ENCODE results near the gene PRF1.

Gene PRF1

GRCh38 chr10:70561070-70561469 is 41.5 kb downstream of the PRF1 start:
- no peak overlapping the region for H3K27ac ChIP-seq (ENCODE audit: insufficient read depth, low read length, poor library complexity, severe bottlenecking)
- H3K27me3 ChIP-seq (replicated peaks; ENCODE audit: control insufficient read depth, insufficient read depth, low read length, poor library complexity, severe bottlenecking) = no peaks in the 10 kb centered on the region
- no peak for DNase-seq
- H3K36me3 ChIP-seq (ENCODE audit: control insufficient read depth, insufficient read depth, low read length) = no peaks in the 10 kb centered on the region
- H3K4me3 ChIP-seq (ENCODE audit: insufficient read depth, low read depth, low read length, poor library complexity, severe bottlenecking) = no peak overlapping the region
- peaks cover 3% of the 10 kb centered on the region for H3K4me1 ChIP-seq (ENCODE audit: control insufficient read depth, insufficient read depth, low read length, poor library complexity, severe bottlenecking)
- H3K9me3 ChIP-seq (ENCODE audit: control insufficient read depth, low read length) = no peaks in the 10 kb centered on the region

DNA sequence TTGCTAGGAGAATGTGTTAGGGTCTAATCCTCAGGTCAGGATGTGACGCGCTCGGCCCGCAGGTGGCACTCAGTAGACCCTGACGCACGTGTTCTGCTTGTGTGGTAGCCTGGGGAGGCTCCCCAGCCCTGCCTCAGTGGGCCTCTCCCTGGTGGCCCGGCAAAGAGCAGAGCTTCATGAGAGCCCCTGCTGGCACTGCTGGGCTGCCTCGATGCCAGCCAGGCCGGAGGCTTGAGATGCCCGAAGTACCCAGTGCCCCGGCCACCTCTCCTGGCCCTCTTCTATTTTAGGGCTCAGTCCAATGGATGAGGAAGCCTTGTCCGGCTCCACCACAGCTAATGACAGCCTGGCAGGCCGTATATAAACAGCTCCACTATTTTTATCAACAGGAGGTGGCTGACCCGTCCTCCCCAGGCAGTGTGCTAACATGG is 42.0 kb downstream of the PRF1 start:
- H3K27me3 ChIP-seq (replicated peaks; ENCODE audit: control insufficient read depth, insufficient read depth, low read length, poor library complexity, severe bottlenecking) = no peaks in the 10 kb centered on the region
- H3K36me3 ChIP-seq (ENCODE audit: control insufficient read depth, insufficient read depth, low read length) = no peaks in the 10 kb centered on the region
- no peaks in the 10 kb centered on the region for H3K9me3 ChIP-seq (ENCODE audit: control insufficient read depth, low read length)
- H3K4me3 ChIP-seq (ENCODE audit: insufficient read depth, low read depth, low read length, poor library complexity, severe bottlenecking) = no peak overlapping the region
- DNase-seq = no peak
- peaks cover 3% of the 10 kb centered on the region for H3K4me1 ChIP-seq (ENCODE audit: control insufficient read depth, insufficient read depth, low read length, poor library complexity, severe bottlenecking)
- H3K27ac ChIP-seq (ENCODE audit: insufficient read depth, low read length, poor library complexity, severe bottlenecking) = no peak overlapping the region

- Histone ChIP-seq H3K36me3 (ENCODE audit: control insufficient read depth, insufficient read depth, low read length) (no peaks in the 10 kb centered on the region), H3K27ac (ENCODE audit: insufficient read depth, low read length, poor library complexity, severe bottlenecking) (no peak overlapping the region), H3K4me3 (ENCODE audit: insufficient read depth, low read depth, low read length, poor library complexity, severe bottlenecking) (no peak overlapping the region), H3K9me3 (ENCODE audit: control insufficient read depth, low read length) (no peaks in the 10 kb centered on the region), H3K27me3 (replicated peaks; ENCODE audit: control insufficient read depth, insufficient read depth, low read length, poor library complexity, severe bottlenecking) (no peaks in the 10 kb centered on the region), H3K4me1 (ENCODE audit: control insufficient read depth, insufficient read depth, low read length, poor library complexity, severe bottlenecking) (peaks cover 3% of the 10 kb centered on the region)
- no peak for DNase-seq
Measured at GRCh38 chr10:70559861-70560260, 42.7 kb downstream of the PRF1 start.

DNA sequence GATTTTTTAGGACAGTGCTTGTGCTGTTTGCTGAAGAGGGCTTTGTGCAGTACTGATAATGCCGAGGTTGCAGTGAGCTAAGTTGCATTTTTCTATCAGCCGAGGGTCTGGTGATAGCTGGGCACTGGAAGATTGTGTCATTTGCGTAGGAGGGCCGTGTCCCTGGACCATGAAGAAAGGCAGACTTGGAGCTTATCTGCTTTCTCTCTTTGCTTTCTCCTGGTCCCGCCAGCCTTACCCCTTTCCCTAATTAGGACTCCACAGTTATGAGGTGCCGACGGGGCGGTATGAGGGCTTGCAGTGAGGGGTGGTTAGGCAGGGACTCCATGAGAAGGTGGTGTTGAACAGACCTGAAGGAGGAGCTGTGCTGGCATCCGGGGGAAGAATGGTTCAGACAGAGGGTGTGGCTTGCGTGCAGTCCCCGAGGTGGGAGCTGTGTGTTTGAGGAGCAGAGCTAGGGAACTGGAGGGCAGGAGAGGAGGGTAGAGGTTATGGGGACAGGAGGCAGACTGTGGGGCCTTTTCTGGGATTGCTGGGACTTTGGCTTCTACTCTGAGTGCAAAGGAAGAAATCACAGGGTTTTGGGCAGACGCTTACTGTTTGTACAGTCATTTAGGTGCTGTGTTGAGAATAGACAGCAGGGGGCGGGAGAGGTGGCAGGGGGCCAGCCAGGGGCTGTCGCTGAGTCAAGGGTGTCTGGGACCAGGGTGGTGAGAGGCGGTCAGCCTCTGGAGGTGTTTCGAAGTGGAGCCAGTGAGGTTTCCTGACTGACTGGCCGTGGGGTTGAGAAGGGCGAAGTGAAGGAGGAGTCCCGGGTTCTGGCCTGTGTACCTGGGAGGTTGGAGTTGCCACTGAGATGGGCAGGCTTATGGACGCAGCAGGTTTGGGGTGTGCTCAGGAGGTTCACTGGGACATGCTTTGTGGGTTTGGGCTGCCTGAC is 43.4 kb downstream of the PRF1 start:
- peak overlapping the region; percentile 54 for H3K4me3 ChIP-seq (ENCODE audit: insufficient read depth, low read depth, low read length, poor library complexity, severe bottlenecking)
- peaks cover 3% of the 10 kb centered on the region for H3K4me1 ChIP-seq (ENCODE audit: control insufficient read depth, insufficient read depth, low read length, poor library complexity, severe bottlenecking)
- no peaks in the 10 kb centered on the region for H3K9me3 ChIP-seq (ENCODE audit: control insufficient read depth, low read length)
- H3K27me3 ChIP-seq (replicated peaks; ENCODE audit: control insufficient read depth, insufficient read depth, low read length, poor library complexity, severe bottlenecking) = no peaks in the 10 kb centered on the region
- DNase-seq = peak; percentile 37 to 48 (median 48)
- no peaks in the 10 kb centered on the region for H3K36me3 ChIP-seq (ENCODE audit: control insufficient read depth, insufficient read depth, low read length)
- no peak overlapping the region for H3K27ac ChIP-seq (ENCODE audit: insufficient read depth, low read length, poor library complexity, severe bottlenecking)

DNA sequence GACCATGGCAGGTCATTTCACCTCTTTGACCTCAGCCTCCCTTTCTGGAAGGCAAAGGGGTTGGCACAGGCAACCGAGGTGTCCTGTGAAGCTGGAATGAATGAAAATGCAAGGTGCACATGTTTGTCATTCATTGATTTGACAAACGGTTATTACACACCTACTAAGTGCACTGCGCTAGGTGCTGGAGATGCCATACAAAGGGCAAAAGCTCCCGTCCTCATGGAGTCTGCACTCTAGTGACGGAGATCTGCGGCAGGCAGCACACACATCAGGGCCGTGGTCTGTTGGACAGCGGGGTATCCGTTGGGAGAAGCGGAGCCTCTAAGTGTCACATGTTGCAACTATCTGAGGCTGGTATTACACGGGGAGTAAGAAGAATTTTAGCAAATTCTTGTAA is 44.2 kb downstream of the PRF1 start:
- no peak overlapping the region for H3K27ac ChIP-seq (ENCODE audit: insufficient read depth, low read length, poor library complexity, severe bottlenecking)
- H3K36me3 ChIP-seq (ENCODE audit: control insufficient read depth, insufficient read depth, low read length) = no peaks in the 10 kb centered on the region
- H3K27me3 ChIP-seq (replicated peaks; ENCODE audit: control insufficient read depth, insufficient read depth, low read length, poor library complexity, severe bottlenecking) = no peaks in the 10 kb centered on the region
- H3K4me1 ChIP-seq (ENCODE audit: control insufficient read depth, insufficient read depth, low read length, poor library complexity, severe bottlenecking) = peaks cover 3% of the 10 kb centered on the region
- H3K9me3 ChIP-seq (ENCODE audit: control insufficient read depth, low read length) = no peaks in the 10 kb centered on the region
- no peak for DNase-seq
- no peak overlapping the region for H3K4me3 ChIP-seq (ENCODE audit: insufficient read depth, low read depth, low read length, poor library complexity, severe bottlenecking)

GRCh38 chr10:70557876-70558275 is 44.7 kb downstream of the PRF1 start:
- Histone ChIP-seq H3K4me1 (ENCODE audit: control insufficient read depth, insufficient read depth, low read length, poor library complexity, severe bottlenecking) (peaks cover 3% of the 10 kb centered on the region), H3K27ac (ENCODE audit: insufficient read depth, low read length, poor library complexity, severe bottlenecking) (no peak overlapping the region), H3K27me3 (replicated peaks; ENCODE audit: control insufficient read depth, insufficient read depth, low read length, poor library complexity, severe bottlenecking) (no peaks in the 10 kb centered on the region), H3K9me3 (ENCODE audit: control insufficient read depth, low read length) (no peaks in the 10 kb centered on the region), H3K4me3 (ENCODE audit: insufficient read depth, low read depth, low read length, poor library complexity, severe bottlenecking) (no peak overlapping the region), H3K36me3 (ENCODE audit: control insufficient read depth, insufficient read depth, low read length) (no peaks in the 10 kb centered on the region)
- no peak for DNase-seq

DNA sequence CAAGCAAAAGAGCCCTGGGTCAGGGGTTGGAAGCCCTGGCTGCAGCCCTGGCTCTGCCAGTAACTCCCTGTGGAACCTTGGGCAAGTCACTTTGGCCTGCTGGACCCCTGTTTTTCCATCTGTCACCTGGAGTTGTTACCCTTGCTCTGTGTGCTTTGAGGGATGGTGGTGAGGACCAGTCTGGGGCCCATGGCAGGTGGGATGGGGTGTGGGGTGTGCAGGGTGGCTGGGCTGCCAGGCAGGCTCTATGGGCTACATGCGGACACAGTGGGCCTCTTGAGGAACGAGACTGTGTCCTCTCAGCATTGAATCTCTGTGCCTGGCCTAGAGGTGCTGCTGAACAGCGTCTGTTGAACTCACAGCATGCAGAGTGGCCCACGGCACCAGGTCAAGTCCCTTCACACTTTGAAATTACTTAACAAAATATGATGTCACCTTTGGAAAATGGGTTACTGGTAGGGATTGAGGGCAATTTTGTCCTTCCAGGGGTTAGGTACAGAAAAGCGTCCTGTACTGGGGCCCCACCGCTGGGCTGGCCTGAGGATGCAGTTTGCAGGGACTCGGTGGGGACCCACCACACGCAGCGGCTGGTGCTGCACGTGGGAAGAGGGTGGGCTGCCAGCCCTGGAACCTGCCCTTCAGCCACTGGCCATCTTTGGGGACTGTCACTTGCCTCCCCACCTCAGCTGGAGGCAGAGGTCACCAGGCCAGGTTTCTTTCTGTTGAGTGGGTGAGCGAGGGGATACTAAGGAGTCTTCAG is 45.3 kb downstream of the PRF1 start:
- H3K4me1 ChIP-seq (ENCODE audit: control insufficient read depth, insufficient read depth, low read length, poor library complexity, severe bottlenecking) = peaks cover 3% of the 10 kb centered on the region
- no peaks in the 10 kb centered on the region for H3K9me3 ChIP-seq (ENCODE audit: control insufficient read depth, low read length)
- no peak overlapping the region for H3K27ac ChIP-seq (ENCODE audit: insufficient read depth, low read length, poor library complexity, severe bottlenecking)
- H3K4me3 ChIP-seq (ENCODE audit: insufficient read depth, low read depth, low read length, poor library complexity, severe bottlenecking) = no peak overlapping the region
- no peaks in the 10 kb centered on the region for H3K27me3 ChIP-seq (replicated peaks; ENCODE audit: control insufficient read depth, insufficient read depth, low read length, poor library complexity, severe bottlenecking)
- no peaks in the 10 kb centered on the region for H3K36me3 ChIP-seq (ENCODE audit: control insufficient read depth, insufficient read depth, low read length)
- DNase-seq = no peak

- no peak overlapping the region for H3K4me3 ChIP-seq (ENCODE audit: insufficient read depth, low read depth, low read length, poor library complexity, severe bottlenecking)
- no peak for DNase-seq
- H3K27me3 ChIP-seq (replicated peaks; ENCODE audit: control insufficient read depth, insufficient read depth, low read length, poor library complexity, severe bottlenecking) = no peaks in the 10 kb centered on the region
- H3K27ac ChIP-seq (ENCODE audit: insufficient read depth, low read length, poor library complexity, severe bottlenecking) = no peak overlapping the region
- H3K4me1 ChIP-seq (ENCODE audit: control insufficient read depth, insufficient read depth, low read length, poor library complexity, severe bottlenecking) = peaks cover 3% of the 10 kb centered on the region
- no peaks in the 10 kb centered on the region for H3K36me3 ChIP-seq (ENCODE audit: control insufficient read depth, insufficient read depth, low read length)
- no peaks in the 10 kb centered on the region for H3K9me3 ChIP-seq (ENCODE audit: control insufficient read depth, low read length)
Measured at GRCh38 chr10:70555371-70555770, 47.2 kb downstream of the PRF1 start.

DNA sequence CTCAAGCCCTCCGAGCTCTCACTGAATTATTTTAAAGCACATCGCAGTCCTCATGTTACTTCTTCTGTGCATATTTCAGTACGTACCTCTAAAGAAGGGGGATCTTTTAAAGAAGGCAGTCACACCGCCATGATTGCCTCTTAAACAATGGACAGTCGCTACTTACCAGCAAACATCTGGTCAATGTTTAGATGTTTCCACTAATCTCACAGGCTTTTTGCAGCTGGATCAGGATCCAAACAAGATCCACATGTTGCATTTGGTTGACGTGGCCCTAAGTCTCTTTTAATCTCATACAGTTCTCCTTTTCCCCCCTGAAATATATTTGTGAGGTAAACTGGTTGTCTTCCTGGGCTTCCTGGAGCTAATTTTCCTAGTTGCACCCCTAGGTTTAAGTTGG is 50.0 kb downstream of the PRF1 start:
- Histone ChIP-seq H3K36me3 (ENCODE audit: control insufficient read depth, insufficient read depth, low read length) (no peaks in the 10 kb centered on the region), H3K27me3 (replicated peaks; ENCODE audit: control insufficient read depth, insufficient read depth, low read length, poor library complexity, severe bottlenecking) (no peaks in the 10 kb centered on the region), H3K4me3 (ENCODE audit: insufficient read depth, low read depth, low read length, poor library complexity, severe bottlenecking) (no peak overlapping the region), H3K4me1 (ENCODE audit: control insufficient read depth, insufficient read depth, low read length, poor library complexity, severe bottlenecking) (no peaks in the 10 kb centered on the region), H3K27ac (ENCODE audit: insufficient read depth, low read length, poor library complexity, severe bottlenecking) (no peak overlapping the region), H3K9me3 (ENCODE audit: control insufficient read depth, low read length) (no peaks in the 10 kb centered on the region)
- DNase-seq = no peak

GRCh38 chr10:70551971-70552422 is 50.5 kb downstream of the PRF1 start:
- no peak overlapping the region for H3K27ac ChIP-seq (ENCODE audit: insufficient read depth, low read length, poor library complexity, severe bottlenecking)

More at GRCh38 chr10:70551971-70552422, 50.5 kb downstream of the PRF1 start:
- Histone ChIP-seq H3K9me3 (ENCODE audit: control insufficient read depth, low read length) (no peaks in the 10 kb centered on the region), H3K4me1 (ENCODE audit: control insufficient read depth, insufficient read depth, low read length, poor library complexity, severe bottlenecking) (no peaks in the 10 kb centered on the region), H3K36me3 (ENCODE audit: control insufficient read depth, insufficient read depth, low read length) (no peaks in the 10 kb centered on the region), H3K27me3 (replicated peaks; ENCODE audit: control insufficient read depth, insufficient read depth, low read length, poor library complexity, severe bottlenecking) (no peaks in the 10 kb centered on the region), H3K4me3 (ENCODE audit: insufficient read depth, low read depth, low read length, poor library complexity, severe bottlenecking) (no peak overlapping the region)
- DNase-seq = no peak

All from effector memory CD4-positive, alpha-beta T cell (primary cell).